Esophagus squamous epithelium (tissue), 4 donors: Measurements from ENCODE around the gene ME2.

Source experiments
- POLR2A ChIP-seq, 4 donors: fragments of 450-650 bp; IDR thresholded peaks; one replicate each; pipeline ENCODE4 v1.6.1; 2017; ENCODE audit warnings: antibody characterized with exemption in 4 of 4, mild to moderate bottlenecking in 4 of 4, moderate library complexity in 3 of 4
- TF ChIP-seq, protein P1 (sequence below), 6 experiments: fragments of 450-650 bp in 4 of 6; fragments of 200-600 bp in 2 of 6; sonication (generic) in 2 of 6; IDR thresholded peaks; one replicate each; pipeline ENCODE4 v1.5.1; 2016 to 2019; ENCODE audit warnings: antibody characterized with exemption in 6 of 6, mild to moderate bottlenecking in 4 of 6, moderate library complexity in 4 of 6

DNA sequence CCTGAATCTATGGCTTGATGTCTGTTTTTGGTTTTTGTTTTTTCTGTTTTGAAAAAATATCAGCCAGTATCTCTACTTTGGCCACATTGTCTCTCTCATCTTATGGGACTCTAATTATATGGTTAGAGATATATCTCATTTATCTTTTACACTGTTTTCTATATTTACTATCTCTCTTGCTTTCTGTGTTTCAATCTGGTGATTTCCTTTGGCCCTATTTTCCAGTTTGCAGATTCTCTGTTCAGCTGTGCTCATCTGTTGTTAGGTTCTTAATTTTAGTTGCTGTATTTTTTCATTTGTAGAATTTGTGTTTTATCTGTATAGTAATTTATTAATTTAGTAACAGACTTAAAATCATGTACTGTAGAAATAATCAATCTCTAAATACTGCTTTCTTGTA is 47.6 kb downstream of the ME2 start:
- TF ChIP-seq, protein P1, sequence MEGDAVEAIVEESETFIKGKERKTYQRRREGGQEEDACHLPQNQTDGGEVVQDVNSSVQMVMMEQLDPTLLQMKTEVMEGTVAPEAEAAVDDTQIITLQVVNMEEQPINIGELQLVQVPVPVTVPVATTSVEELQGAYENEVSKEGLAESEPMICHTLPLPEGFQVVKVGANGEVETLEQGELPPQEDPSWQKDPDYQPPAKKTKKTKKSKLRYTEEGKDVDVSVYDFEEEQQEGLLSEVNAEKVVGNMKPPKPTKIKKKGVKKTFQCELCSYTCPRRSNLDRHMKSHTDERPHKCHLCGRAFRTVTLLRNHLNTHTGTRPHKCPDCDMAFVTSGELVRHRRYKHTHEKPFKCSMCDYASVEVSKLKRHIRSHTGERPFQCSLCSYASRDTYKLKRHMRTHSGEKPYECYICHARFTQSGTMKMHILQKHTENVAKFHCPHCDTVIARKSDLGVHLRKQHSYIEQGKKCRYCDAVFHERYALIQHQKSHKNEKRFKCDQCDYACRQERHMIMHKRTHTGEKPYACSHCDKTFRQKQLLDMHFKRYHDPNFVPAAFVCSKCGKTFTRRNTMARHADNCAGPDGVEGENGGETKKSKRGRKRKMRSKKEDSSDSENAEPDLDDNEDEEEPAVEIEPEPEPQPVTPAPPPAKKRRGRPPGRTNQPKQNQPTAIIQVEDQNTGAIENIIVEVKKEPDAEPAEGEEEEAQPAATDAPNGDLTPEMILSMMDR (IDR thresholded peaks at IDR 0.05) = no peak
- TF ChIP-seq POLR2A (IDR thresholded peaks at IDR 0.05) = no peak
